HUES48 (cell line): ENCODE data around the gene IGFALS.

Experiments
- H3K27ac ChIP-seq: one replicate; pipeline ENCODE4 v1.7.0; 2013; ENCODE audit warnings: low read depth, low read length, inconsistent platforms
- H3K27me3 ChIP-seq: 2 replicates; pipeline ENCODE4 v1.6.1; 2013; ENCODE audit warnings: mild to moderate bottlenecking, low read length; ENCODE audit not compliant: control insufficient read depth, insufficient read depth
- H3K36me3 ChIP-seq: 2 replicates; pipeline ENCODE4 v1.6.1; 2013; ENCODE audit warnings: low read length; ENCODE audit not compliant: control insufficient read depth, insufficient read depth
- H3K4me1 ChIP-seq: 2 replicates; pipeline ENCODE4 v1.6.1; 2013; ENCODE audit warnings: mild to moderate bottlenecking, low read length; ENCODE audit not compliant: control insufficient read depth, insufficient read depth
- H3K4me3 ChIP-seq: 2 replicates; pipeline ENCODE4 v1.5.1; 2013; ENCODE audit warnings: mild to moderate bottlenecking, low read depth, low read length
- H3K9ac ChIP-seq: 2 replicates; pipeline ENCODE4 v1.6.1; 2013; ENCODE audit warnings: mild to moderate bottlenecking, low read depth, low read length, moderate library complexity
- H3K9me3 ChIP-seq: 2 replicates; pipeline ENCODE4 v1.6.1; 2013; ENCODE audit warnings: low read length; ENCODE audit not compliant: control insufficient read depth, insufficient read depth

IGFALS gene

DNA sequence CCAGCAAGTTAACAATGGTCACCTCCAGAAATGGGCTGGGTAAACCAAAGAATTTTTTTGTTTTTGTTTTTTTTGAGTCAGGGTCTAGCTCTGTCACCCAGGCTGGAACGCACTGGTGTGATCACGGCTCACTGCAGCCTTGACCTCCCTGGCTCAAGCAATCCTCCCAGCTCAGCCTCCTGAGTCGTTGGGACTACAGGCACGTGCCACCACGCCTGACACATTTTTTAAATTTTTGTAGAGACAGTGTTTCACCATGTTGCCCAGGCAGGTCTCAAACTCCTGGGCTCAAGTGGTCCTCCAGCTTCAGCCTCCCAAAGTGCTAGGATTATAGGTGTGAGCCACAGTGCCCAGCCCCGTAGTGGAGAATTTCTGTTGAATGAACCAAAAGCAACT, 12.8 kb downstream of the IGFALS start:
- H3K4me3 ChIP-seq, result peak overlapping the region; percentile 79; the same call in 1 of the 2 replicates
- no peak overlapping the region for H3K9ac ChIP-seq
- H3K9me3 ChIP-seq, result no peaks in the 10 kb centered on the region
- no peak overlapping the region for H3K27ac ChIP-seq
- H3K27me3 ChIP-seq, result no peaks in the 10 kb centered on the region
- peaks cover 4% of the 10 kb centered on the region; the same call in 1 of the 2 replicates for H3K4me1 ChIP-seq
- H3K36me3 ChIP-seq, result peaks cover 28% of the 10 kb centered on the region

DNA sequence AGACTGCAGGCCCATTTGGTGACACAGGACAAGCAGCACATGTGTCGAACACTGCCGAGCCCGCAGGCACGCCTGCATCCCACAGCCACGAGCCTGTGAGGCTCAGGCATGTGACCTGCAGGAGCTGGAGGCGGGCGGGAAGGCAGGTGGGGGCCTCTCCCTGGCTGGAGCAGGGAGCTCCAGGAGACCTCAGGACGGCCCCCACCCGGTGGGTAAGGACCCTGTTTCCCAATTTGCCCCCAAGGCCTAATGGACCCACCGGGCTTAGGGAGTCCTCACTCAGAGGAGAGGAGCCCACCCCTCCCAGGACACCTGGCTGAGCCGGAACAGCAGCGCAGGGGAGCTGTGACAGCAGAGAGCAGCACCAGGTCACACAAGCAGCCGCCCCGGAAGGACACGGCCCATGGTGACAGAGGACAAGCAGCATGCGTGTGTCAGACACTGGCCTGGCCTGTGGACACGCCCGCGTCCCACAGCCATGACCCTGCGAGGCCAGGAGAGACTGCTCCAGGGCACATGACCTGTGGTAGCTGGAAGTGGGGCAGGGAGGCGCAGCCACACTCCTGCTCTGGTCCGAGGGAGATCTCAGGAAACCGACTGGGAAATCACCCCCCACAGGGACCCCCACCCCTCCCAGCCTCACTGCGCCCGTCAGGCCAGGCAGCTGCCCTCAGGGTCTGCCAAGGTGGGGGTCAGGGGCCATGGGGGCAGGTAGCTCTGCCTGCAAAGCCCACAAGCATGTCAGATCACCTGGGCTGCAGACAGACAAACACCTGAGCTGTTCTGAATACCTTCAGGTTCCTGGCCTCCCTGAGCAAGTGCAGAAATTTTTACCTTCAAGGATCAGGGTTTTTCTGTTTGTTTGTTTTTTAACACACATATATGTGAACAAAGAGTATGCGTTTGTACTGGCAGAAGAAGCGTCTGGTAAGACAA, 13.5 kb downstream of the IGFALS start:
- Histone ChIP-seq H3K36me3 (peaks cover 33% of the 10 kb centered on the region), H3K27ac (no peak overlapping the region), H3K9me3 (no peaks in the 10 kb centered on the region)

DNA sequence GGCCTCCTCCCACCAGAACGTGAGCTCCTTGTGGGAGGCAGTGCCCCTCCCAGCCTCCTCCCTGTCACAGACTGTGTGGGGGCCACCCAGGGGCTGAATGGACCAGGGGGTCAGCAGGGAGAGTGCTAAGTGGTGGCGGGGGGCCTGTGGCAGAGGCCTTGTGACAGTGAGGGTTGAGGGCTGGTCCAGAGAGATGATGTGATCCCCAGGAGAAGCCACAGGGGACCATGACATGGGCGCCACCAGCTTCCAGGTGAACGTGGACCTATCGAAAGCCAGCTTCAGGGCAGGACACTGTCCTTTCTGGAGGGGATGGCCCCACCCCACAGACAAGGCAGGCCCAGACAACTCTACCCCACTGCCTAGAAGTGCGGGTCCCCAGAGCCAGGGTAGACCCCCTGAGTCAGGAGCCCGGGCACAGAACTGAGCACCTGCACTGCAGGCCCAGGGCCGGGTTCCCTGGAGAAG, 14.2 kb downstream of the IGFALS start:
- Histone ChIP-seq H3K36me3 (peaks cover 33% of the 10 kb centered on the region), H3K27ac (no peak overlapping the region), H3K27me3 (no peaks in the 10 kb centered on the region), H3K4me1 (peaks cover 4% of the 10 kb centered on the region; the same call in 1 of the 2 replicates), H3K4me3 (no peak overlapping the region), H3K9ac (no peak overlapping the region), H3K9me3 (no peaks in the 10 kb centered on the region)

More for the DNA sequence above, 13.5 kb downstream of the IGFALS start:
- H3K4me1 ChIP-seq, result peaks cover 4% of the 10 kb centered on the region; the same call in 1 of the 2 replicates
- H3K4me3 ChIP-seq, result no peak overlapping the region
- no peak overlapping the region for H3K9ac ChIP-seq
- no peaks in the 10 kb centered on the region for H3K27me3 ChIP-seq

DNA sequence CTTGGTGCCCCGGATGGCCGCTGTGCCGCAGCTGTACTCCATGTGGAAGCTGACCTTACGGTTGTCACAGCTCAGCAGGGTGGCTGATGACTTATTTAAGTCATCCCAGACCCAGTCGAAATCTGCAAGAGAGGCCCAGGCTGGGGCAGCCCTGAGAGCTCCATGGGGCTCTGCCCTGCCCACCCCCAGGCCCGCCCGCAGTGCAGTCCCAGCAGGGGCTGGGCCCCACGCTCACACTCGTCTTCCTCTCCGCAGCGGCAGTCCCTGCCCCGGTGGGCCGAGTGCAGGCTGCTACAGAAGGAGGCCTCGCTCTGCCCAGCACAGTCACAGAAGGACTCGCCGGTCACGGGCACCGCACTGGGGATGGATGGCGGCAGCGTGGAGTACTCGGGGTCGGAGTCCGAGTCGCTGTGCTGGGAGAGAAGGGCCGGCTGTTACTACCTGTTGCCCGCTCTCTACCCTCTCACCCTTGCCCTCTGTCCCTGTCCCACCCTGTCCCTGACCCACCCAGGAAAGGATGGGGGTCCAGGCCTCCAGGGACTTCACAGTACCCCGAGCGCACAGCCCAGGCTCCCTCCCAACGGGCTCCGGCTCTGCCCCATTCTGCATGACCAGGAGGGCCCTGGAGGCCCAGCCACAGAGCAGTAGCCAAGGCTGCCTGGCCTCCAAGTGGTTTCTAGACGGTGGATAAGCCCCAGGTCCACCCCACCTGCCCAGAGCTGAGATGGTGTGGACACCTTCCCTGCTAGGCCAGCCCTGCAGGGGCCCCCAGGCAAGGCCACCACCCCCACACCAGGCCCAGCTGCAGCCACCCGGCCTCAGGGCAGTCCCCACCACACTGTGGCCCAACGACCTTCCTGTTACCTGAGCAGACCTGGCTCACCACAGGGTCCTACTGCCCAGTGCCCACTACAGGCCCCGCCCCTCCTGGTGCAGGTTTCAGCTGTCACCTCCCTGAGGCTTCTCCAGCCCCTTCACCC, 15.0 kb downstream of the IGFALS start:
- no peaks in the 10 kb centered on the region for H3K27me3 ChIP-seq
- H3K9me3 ChIP-seq, result no peaks in the 10 kb centered on the region
- peaks cover 33% of the 10 kb centered on the region for H3K36me3 ChIP-seq
- H3K4me3 ChIP-seq, result no peak overlapping the region
- H3K9ac ChIP-seq, result no peak overlapping the region
- H3K27ac ChIP-seq, result no peak overlapping the region
- peaks cover 4% of the 10 kb centered on the region; the same call in 1 of the 2 replicates for H3K4me1 ChIP-seq

DNA sequence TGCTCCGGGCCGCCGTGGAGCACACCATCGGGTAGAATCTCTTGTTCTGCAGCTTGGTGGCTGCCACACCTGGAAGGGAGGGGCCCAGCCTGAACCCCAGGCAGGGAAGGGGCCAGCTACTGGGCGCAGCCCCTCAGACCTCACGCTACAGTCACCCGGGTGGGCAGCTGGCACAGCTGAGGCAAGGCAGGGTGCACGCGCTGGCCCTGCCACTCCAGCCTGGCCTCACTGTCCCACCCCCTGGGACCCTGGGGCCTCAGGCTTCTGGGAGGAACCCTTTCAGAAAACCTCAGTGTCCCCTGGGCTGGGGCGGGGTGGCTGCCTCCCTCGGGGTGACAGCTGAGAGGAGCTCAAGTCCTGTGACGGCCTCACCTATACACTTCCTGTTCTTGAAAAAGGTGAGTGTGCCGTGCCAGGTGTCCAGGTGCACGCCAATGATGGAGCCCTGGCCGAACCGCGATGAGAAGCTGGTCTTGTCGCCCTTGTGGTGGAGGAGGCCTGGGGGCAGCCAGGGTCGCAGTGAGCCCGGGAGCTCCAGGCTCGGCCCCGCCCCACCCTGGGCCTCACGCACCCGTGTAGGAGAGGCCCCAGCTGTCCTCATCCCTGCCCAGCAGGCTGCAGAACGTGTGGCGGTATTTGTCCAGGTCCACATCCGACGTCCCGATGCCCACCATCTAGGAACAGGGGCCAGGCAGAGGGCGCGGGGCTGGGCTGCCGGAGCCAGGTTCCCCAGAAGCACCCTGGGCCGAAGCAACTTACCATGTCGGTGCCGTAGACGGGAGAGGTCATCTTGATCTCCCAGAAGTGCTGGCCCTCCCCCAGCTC, 15.9 kb downstream of the IGFALS start:
- Histone ChIP-seq H3K4me1 (peaks cover 4% of the 10 kb centered on the region; the same call in 1 of the 2 replicates), H3K4me3 (no peak overlapping the region), H3K27ac (no peak overlapping the region), H3K27me3 (no peaks in the 10 kb centered on the region), H3K9ac (no peak overlapping the region), H3K36me3 (peaks cover 33% of the 10 kb centered on the region), H3K9me3 (no peaks in the 10 kb centered on the region)

DNA sequence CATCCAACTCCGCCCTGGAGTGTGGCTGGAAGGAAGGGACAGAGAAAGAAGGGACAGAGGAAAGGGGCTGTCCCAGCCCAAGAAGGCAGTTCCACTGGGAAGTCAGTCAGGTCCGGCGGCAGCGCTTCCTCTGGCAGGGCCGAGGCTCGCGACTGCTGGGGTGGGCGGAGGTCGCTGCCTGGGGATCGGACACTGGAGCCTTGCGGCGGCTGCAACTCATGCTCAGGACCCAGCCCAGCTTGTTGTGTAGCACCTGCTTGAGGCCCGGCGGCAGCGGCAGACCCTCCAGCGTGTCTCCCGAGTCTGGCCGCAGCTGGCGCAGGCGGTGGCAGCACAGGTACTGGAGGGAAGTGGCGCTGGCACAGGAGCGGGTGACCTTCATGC, 16.5 kb downstream of the IGFALS start:
- Histone ChIP-seq H3K36me3 (peaks cover 33% of the 10 kb centered on the region), H3K9ac (no peak overlapping the region)

DNA sequence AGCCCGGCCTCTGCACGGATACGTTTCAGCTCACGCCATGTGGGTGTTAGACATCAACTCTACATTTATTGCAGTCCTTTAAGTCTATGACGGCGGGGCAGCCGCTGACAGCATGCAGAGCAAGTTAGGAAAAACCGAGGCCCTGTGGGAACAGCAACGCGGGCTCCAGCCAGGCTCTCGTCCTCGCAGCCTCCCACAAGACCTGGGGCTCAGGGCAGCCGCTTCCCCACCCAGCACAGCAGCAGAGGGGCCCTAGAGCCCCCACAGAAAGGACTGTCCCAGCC, 16.9 kb downstream of the IGFALS start:
- no peaks in the 10 kb centered on the region for H3K27me3 ChIP-seq
- H3K9me3 ChIP-seq, result no peaks in the 10 kb centered on the region
- H3K27ac ChIP-seq, result no peak overlapping the region
- no peak overlapping the region for H3K9ac ChIP-seq
- H3K4me3 ChIP-seq, result no peak overlapping the region
- H3K36me3 ChIP-seq, result peaks cover 33% of the 10 kb centered on the region
- H3K4me1 ChIP-seq, result peaks cover 3% of the 10 kb centered on the region; the same call in 1 of the 2 replicates

More for the DNA sequence above, 16.5 kb downstream of the IGFALS start:
- Histone ChIP-seq H3K27ac (no peak overlapping the region), H3K27me3 (no peaks in the 10 kb centered on the region), H3K4me3 (no peak overlapping the region), H3K9me3 (no peaks in the 10 kb centered on the region), H3K4me1 (peaks cover 4% of the 10 kb centered on the region; the same call in 1 of the 2 replicates)

DNA sequence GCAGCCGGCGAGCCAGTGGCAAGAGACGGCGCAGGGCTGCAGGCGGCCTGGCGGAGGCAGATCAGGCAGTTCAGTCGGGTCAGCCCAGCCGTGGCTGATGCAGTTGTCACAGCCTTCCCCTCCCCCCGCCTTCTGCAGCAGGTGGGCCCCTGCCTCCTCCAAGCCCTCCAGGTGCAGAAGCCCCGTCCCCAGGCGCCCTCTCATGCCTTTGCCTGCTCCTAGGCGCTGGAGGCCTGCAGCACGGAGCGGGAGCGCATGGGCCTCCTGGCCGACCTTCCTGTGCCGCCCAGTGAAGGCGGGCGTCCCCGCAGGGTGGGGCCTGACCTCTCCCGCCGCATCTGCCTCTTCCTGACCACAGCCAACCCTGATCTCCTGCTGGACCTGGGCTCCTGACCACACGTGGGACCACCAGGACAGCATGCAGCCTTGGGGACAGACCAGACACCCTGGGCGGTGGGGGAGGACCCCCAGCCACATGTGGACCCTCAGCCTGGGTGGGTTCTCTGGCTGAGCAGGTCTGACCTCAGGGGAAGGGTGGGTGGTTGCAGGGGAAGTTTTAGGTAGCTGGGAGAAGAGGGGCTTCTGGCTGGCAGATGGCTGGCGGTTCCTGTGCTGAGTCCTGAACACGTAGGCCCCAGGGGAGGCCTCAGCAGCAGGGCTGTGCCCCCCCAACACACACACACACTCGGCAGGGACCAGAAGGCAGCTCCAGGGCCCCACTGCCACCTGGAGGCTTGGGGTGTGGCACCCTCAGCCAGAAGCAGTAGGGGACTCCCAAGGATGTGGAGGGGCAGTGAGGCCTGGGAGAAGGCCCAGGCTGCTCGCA, 17.4 kb downstream of the IGFALS start:
- H3K27ac ChIP-seq, result no peak overlapping the region
- no peaks in the 10 kb centered on the region for H3K27me3 ChIP-seq
- no peak overlapping the region for H3K9ac ChIP-seq
- H3K36me3 ChIP-seq, result peaks cover 33% of the 10 kb centered on the region
- H3K4me3 ChIP-seq, result no peak overlapping the region
- H3K4me1 ChIP-seq, result no peaks in the 10 kb centered on the region
- H3K9me3 ChIP-seq, result no peaks in the 10 kb centered on the region

DNA sequence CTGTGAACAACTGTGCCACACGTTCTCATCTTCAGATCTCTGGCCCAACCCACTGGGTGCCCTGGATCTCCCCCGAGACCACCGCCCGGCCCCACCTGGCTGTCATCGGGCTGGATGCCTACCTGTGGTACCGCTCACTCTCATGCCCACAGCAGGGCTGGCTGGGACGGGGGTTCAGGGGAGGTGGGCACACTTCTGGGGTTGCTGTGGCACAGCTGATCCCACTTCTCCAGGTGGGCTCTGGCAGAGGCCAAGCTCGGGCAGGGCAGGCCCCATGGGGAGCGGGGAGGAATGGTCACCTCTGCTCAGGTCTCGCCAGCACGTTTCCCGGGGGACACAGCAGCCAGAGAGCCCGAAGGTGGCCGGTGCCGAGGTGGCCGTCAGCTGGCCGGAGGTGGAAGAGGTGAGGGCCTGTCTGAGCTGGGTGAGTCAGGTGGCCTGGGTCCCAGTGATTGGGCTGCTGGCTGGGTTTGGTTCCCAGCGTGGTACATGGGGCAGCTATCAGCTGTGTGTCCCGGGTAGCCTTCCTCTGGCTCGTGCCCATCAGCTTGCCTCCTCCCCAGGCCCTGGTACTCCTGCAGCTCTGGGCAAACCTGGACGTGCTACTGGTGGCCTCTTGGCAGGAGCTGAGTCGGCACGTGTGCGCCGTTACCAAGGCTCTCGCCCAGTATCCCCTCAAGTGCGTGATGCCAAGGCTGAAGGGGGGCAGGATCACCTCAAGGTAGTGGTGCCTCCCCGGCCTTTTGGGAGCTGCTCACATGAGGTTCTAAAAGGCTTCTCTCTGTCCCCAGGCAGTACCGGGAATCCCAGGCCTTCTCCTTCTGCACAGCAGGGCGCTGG, 18.3 kb downstream of the IGFALS start:
- Histone ChIP-seq H3K36me3 (peaks cover 26% of the 10 kb centered on the region), H3K4me3 (no peak overlapping the region), H3K4me1 (peaks cover 2% of the 10 kb centered on the region; the same call in 1 of the 2 replicates)

More for the DNA sequence above, 18.3 kb downstream of the IGFALS start:
- no peak overlapping the region for H3K27ac ChIP-seq
- no peaks in the 10 kb centered on the region for H3K9me3 ChIP-seq
- no peak overlapping the region for H3K9ac ChIP-seq
- no peaks in the 10 kb centered on the region for H3K27me3 ChIP-seq
